AG09319 (cell line): ENCODE data around the gene DPYD.

Experiments
- DNase-seq: peaks from one replicate; pipeline ENCODE4 v3.0.0-alpha.2; 2010; ENCODE audit warnings: low read depth; ENCODE audit errors: extremely low read depth
- CTCF ChIP-seq: IDR thresholded peaks from 2 replicates; pipeline ENCODE4 v1.5.1; 2011; ENCODE audit warnings: low read depth, mild to moderate bottlenecking, inconsistent platforms, low read length, moderate library complexity

Gene DPYD

DNA sequence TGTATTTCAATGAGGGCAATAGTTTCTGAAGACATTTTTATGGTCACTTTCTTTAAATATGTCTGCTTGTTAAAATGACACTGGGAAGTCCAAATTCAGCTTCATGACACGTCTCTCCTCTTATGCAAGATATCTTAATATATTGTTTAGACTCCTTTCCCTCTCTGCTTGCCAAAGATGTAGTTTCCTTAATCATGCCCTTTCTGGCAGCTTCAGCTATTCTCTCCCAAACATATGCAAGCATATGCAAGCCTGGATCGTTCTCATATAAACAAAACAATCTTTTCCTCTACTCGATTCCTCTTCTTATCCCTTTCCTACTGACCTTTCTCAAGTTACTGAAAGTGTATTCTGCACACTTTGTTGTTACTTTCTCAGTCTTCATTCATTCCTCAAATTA, 827.1 kb downstream of the DPYD start:
- DNase-seq = peak; percentile 57
- no peak for TF ChIP-seq CTCF

- TF ChIP-seq CTCF = no peak
- DNase-seq = no peak
Measured at GRCh38 chr1:97092824-97093223, 828.0 kb downstream of the DPYD start.

- DNase-seq = no peak
- no peak for TF ChIP-seq CTCF
Measured at GRCh38 chr1:97091679-97092078, 829.2 kb downstream of the DPYD start.

- TF ChIP-seq CTCF = no peak
- no peak for DNase-seq
Measured at GRCh38 chr1:97091263-97091662, 829.6 kb downstream of the DPYD start.

GRCh38 chr1:97090725-97091124, 830.1 kb downstream of the DPYD start:
- no peak for DNase-seq
- TF ChIP-seq CTCF = no peak

DNA sequence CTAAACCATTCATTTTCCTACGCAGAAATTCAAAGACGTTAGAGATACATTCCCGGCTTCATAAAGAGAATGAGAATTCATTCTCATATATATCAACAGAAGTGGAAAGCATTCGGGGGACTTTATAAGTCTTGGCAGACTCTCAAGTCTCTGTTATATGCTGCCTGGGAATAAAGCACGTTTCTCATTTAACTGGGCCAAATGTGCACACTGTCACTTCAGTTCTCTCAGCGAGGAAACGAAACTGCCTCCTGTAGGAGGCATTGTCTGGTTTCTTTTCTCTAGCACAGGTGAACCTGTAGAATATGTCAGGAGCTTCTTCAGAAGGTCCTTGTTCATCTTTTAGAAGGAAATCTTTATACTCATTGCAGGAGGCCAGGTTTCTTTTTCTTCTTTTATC, 831.7 kb downstream of the DPYD start:
- TF ChIP-seq CTCF = no peak
- DNase-seq = no peak

- DNase-seq = no peak
- TF ChIP-seq CTCF = no peak
Measured at GRCh38 chr1:97088391-97088790, 832.4 kb downstream of the DPYD start.
